Left lung (tissue), 14 donors: ENCODE results near the gene RSAD1. TPM values are rescaled to one million over a fixed set of nuclear protein-coding genes. Genes with fewer than 3 reads are reported as not detected.

ENCODE experiments used
- ATAC-seq: fragments of 200-7000 bp; cut with Tn5 transposase; one replicate; pipeline ENCODE4 v1.9.1; 2020; ENCODE audit warnings: moderate library complexity
- DNase-seq, 4 donors: peaks; one replicate each; pipeline ENCODE4 v3.0.0-alpha.2; 2013 to 2020
- H3K27ac ChIP-seq, 2 donors: fragments of 200-600 bp; sonication (generic) in 1 of 2; one replicate each; pipeline versions ENCODE4 v1.5.0 to v1.8.0; 2020 to 2021
- H3K27me3 ChIP-seq, 2 donors: fragments of 200-600 bp; sonication (generic) in 1 of 2; one replicate each; pipeline versions ENCODE4 v1.5.0 to v1.8.0; 2020 to 2021
- H3K36me3 ChIP-seq, 2 donors: fragments of 200-600 bp; sonication (generic) in 1 of 2; one replicate each; pipeline versions ENCODE4 v1.5.0 to v1.8.0; 2020 to 2021
- H3K4me1 ChIP-seq, 2 donors: fragments of 200-600 bp; one replicate each; pipeline ENCODE4 v1.8.0; 2021
- H3K4me3 ChIP-seq, 2 donors: fragments of 200-600 bp; sonication (generic) in 1 of 2; one replicate each; pipeline versions ENCODE4 v1.5.0 to v1.8.0; 2020 to 2021; ENCODE audit warnings: mild to moderate bottlenecking in 1 of 2
- H3K9me3 ChIP-seq, 2 donors: fragments of 200-600 bp; sonication (generic) in 1 of 2; one replicate each; pipeline versions ENCODE4 v1.5.0 to v1.8.0; 2020 to 2021
- intact Hi-C, 2 donors: fragments of 100-400 bp; cut with DNase I; formaldehyde crosslinking; loops; one replicate each; pipeline versions ENCODE4 v1.11.2 to v1.14.2; 2022
- long read RNA-seq, 12 donors: library from polyadenylated mRNA in 2 of 12; unstranded in 2 of 12; transcript quantifications; one replicate each; pipeline ENCODE4 v2.0.0 and lab custom pipeline, GENCODE V29; 2019 to 2026
- polyA plus RNA-seq, 6 donors: library from polyadenylated mRNA; unstranded; fragments of 120-200 nt; gene quantifications; one replicate each; pipeline ENCODE4 v1.2.1, GENCODE V29; 2013; ENCODE audit not compliant: insufficient read length in 6 of 6
- total RNA-seq, 2 donors: library from RNA; stranded (reverse); fragmentation: NEBNext Ultra II Directional; extraction: Animal tissue kit (Norgen Biotek cat#: 25700); gene quantifications; one replicate each; pipeline ENCODE4 v1.2.1, GENCODE V29; 2021
- TF ChIP-seq, protein P1 (sequence below), 2 donors: fragments of 200-600 bp; sonication (generic) in 1 of 2; IDR thresholded peaks; one replicate each; pipeline versions ENCODE4 v1.5.0 to v1.8.0; 2021; ENCODE audit warnings: antibody characterized with exemption in 2 of 2
- donor health status: DM: no; HTN: yes; CAD: no.
- donor health status: DM: no; HTN: no; CAD: no.

Gene RSAD1
- total RNA-seq (10 to 100 TPM; 28.5 to 34.8 TPM), polyA plus RNA-seq (10 to 100 TPM; 40.6 to 61.5 (median 48.0) TPM)
- long read RNA-seq, donor 1, transcript RSAD1-201 (9 exons, 2,528 nt): major isoform, 6 of 8 reads
- long read RNA-seq, donor 1, partial matches to known transcripts: 0 of 8 reads
- long read RNA-seq, donor 1, other reads (novel, unspliced or antisense): 0 of 8 reads
- long read RNA-seq, donor 2, partial matches to known transcripts: 0 of 3 reads
- long read RNA-seq, donor 2, other reads (novel, unspliced or antisense): 0 of 3 reads
- long read RNA-seq, donor 3, transcript RSAD1-201 (9 exons, 2,528 nt): major isoform, 8 of 8 reads
- long read RNA-seq, donor 3, partial matches to known transcripts: 0 of 8 reads
- long read RNA-seq, donor 3, other reads (novel, unspliced or antisense): 0 of 8 reads
- long read RNA-seq, donor 4, transcript RSAD1-201 (9 exons, 2,528 nt): major isoform, 7 of 13 reads
- long read RNA-seq, donor 4, partial matches to known transcripts: 2 of 13 reads
- long read RNA-seq, donor 4, other reads (novel, unspliced or antisense): 4 of 13 reads
- long read RNA-seq, donor 5, partial matches to known transcripts: 0 of 4 reads
- long read RNA-seq, donor 5, other reads (novel, unspliced or antisense): 0 of 4 reads
- long read RNA-seq, donor 6, transcript RSAD1-201 (9 exons, 2,528 nt): major isoform, 10 of 11 reads
- long read RNA-seq, donor 6, partial matches to known transcripts: 0 of 11 reads
- long read RNA-seq, donor 6, other reads (novel, unspliced or antisense): 0 of 11 reads
- long read RNA-seq, donor 7, partial matches to known transcripts: 0 of 4 reads
- long read RNA-seq, donor 7, other reads (novel, unspliced or antisense): 0 of 4 reads
- long read RNA-seq, donor 8, transcript RSAD1-201 (9 exons, 2,528 nt): major isoform, 6 of 8 reads
- long read RNA-seq, donor 8, partial matches to known transcripts: 0 of 8 reads
- long read RNA-seq, donor 8, other reads (novel, unspliced or antisense): 0 of 8 reads
- long read RNA-seq, donor 9: 0 reads
- long read RNA-seq, donor 10, partial matches to known transcripts: 2 of 7 reads
- long read RNA-seq, donor 10, other reads (novel, unspliced or antisense): 1 of 7 reads
- long read RNA-seq, donor 11: 0 reads
- long read RNA-seq, donor 12, transcript RSAD1-201 (9 exons, 2,528 nt): major isoform, 5 of 6 reads
- long read RNA-seq, donor 12, partial matches to known transcripts: 0 of 6 reads
- long read RNA-seq, donor 12, other reads (novel, unspliced or antisense): 0 of 6 reads

DNA sequence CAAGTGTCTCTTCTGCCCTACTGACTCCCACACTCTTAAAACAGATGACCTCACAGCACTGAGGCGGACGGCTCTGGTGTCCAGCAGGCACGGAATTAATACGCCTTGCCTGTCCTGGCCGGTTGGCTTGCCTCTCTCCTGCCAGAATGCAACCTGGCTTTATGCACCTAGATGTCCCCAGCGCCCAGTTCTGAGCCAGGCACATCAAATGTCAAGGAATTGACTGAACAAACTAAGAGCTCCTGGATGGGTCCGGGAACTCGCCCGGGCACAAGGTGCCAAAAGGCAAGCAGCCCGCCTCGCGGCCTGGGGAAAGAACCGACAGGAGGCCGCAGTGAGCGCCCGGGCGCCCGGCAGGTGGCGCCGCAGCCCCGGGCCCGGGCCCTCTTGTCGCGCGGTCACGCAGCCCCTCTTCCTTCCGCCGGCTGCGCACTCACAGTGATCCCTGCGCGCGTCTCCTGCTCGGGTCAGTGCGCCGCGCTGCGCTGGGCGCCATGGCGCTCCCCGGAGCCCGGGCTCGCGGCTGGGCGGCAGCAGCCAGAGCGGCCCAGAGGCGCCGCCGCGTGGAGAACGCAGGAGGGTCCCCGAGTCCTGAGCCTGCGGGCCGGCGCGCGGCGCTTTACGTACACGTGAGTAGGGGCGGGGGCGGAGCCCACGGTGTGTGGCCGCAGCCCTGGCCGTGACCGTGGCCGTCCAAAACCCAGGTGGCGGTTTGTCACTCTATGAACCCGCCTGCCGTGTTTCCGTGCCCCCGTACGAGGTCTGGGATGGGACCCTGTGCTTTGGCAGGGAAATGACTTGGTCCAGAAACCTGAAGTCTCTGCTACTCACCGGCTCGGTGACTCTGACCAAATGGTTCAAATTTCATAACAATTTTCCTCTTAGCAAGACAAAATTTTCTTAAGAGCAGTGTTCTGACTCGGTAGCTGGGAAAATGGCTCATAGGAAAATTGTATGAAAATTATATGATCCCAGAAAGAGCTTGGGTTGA, at the start of gene RSAD1:
RSAD1 (plus strand) TSS at position 470 of the 991 bp plus-strand sequence; CDS start at position 495, 25 bp downstream.
- Histone ChIP-seq H3K36me3 (peaks cover 0 to 17% of the 10 kb centered on the region in 2 donors), H3K27me3 (peaks cover 0 to 10% of the 10 kb centered on the region in 2 donors), H3K4me3 (peak within 1 kb of the TSS; percentile 80 to 90), H3K4me1 (peaks cover 7 to 46% of the 10 kb centered on the region in 2 donors), H3K9me3 (no peaks in the 10 kb centered on the region), H3K27ac (peak within 1 kb of the TSS; percentile 84 to 89)
- ATAC-seq (peak; percentile 86), DNase-seq (peak; percentile 87 to 97 (median 90))
- intact Hi-C loops: no loop called here
- TF ChIP-seq, protein P1, sequence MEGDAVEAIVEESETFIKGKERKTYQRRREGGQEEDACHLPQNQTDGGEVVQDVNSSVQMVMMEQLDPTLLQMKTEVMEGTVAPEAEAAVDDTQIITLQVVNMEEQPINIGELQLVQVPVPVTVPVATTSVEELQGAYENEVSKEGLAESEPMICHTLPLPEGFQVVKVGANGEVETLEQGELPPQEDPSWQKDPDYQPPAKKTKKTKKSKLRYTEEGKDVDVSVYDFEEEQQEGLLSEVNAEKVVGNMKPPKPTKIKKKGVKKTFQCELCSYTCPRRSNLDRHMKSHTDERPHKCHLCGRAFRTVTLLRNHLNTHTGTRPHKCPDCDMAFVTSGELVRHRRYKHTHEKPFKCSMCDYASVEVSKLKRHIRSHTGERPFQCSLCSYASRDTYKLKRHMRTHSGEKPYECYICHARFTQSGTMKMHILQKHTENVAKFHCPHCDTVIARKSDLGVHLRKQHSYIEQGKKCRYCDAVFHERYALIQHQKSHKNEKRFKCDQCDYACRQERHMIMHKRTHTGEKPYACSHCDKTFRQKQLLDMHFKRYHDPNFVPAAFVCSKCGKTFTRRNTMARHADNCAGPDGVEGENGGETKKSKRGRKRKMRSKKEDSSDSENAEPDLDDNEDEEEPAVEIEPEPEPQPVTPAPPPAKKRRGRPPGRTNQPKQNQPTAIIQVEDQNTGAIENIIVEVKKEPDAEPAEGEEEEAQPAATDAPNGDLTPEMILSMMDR (IDR thresholded peaks at IDR 0.05): peak; percentile 89 to 95

DNA sequence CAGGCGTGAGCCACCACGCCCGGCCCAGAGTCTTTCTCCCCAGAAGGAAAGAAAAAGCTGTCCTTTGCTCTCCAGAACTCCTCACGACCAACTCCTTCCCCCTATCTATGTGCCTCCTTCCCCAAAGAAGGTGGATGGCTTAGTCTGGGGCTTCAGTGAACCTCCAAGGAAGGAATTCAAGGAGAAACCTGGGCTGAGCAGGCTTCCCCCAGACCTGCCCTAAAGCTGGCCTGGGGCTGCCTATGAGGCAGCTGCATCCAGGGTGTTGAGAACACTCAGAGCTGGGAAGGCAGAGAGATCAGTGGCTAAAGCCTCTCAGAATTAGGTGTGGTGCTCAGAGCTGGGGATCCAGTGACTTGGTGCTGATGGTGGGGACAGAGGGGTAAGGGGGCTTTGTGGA, 48.9 kb upstream of the RSAD1 start:
- ATAC-seq (no peak), DNase-seq (no peak)
- Histone ChIP-seq H3K9me3 (no peaks in the 10 kb centered on the region), H3K27ac (no peak overlapping the region), H3K36me3 (no peaks in the 10 kb centered on the region), H3K27me3 (no peaks in the 10 kb centered on the region), H3K4me1 (peaks cover 6 to 40% of the 10 kb centered on the region in 2 donors), H3K4me3 (no peak overlapping the region)
- TF ChIP-seq, protein P1 (IDR thresholded peaks at IDR 0.05): no peak
- intact Hi-C loops: no loop called here

DNA sequence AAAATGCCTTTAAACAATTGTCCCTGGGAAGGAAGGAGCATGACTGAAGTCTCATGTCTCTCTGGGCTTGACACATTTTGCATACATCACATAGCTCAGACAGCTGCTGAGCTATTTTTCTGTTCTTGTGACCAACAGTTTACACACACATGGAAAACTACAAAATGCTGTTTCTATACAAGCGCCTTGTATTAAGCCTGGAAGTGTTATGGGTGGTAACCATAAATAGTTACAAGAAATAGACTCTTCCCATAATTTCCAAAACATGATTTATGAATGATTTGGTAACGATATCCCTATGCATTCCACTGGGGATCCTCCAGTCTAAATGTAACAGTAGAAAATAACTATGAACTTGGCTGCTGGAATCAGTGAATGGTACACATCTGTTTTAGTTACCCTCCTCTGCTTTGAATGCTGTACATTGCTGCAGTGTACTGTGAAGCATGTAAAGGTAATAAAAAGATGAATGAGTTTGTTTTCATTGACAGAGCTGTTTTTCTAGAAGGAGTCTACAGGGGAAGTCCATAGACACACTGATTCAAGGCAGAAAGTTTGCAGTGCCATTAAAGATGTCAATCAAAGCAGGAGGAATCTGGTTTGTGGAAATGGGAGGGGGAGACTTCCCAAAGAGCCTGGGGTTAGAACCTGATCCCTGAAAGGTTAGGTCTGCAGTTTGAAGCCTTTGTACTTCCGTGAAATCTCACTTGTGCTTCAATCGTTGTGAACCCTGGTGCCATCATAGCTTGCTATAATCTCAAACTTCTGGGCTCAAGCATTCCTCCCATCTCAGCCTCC, 47.6 kb upstream of the RSAD1 start:
- TF ChIP-seq, protein P1 (IDR thresholded peaks at IDR 0.05): no peak
- H3K27me3 ChIP-seq: no peaks in the 10 kb centered on the region
- no peaks in the 10 kb centered on the region for H3K36me3 ChIP-seq
- no peak overlapping the region for H3K4me3 ChIP-seq
- intact Hi-C loops: no loop called here
- H3K27ac ChIP-seq: no peak overlapping the region
- DNase-seq (no peak), ATAC-seq (no peak)
- H3K4me1 ChIP-seq: peaks cover 0 to 28% of the 10 kb centered on the region in 2 donors
- no peaks in the 10 kb centered on the region for H3K9me3 ChIP-seq
